Islet precursor cell (in vitro differentiated cells): ENCODE data around the gene TSGA10IP.
A peak's percentile ranks its signal among the peaks of the same experiment; 100 is the strongest.

ENCODE experiments used
- DNase-seq: peaks from one replicate; pipeline ENCODE4 v3.0.0-alpha.2; 2018

TSGA10IP gene

GRCh38 chr11:65945430-65945911 lies at the start of gene TSGA10IP:
Gene TSGA10IP (plus strand): TSS chr11:65945480. CDS start chr11:65945676, 196 bp downstream.
- no peak for DNase-seq

GRCh38 chr11:65895482-65895981 lies 49.7 kb upstream of the TSGA10IP start:
- no peak for DNase-seq

GRCh38 chr11:65896034-65896999 lies 49.0 kb upstream of the TSGA10IP start:
- DNase-seq: no peak

DNA sequence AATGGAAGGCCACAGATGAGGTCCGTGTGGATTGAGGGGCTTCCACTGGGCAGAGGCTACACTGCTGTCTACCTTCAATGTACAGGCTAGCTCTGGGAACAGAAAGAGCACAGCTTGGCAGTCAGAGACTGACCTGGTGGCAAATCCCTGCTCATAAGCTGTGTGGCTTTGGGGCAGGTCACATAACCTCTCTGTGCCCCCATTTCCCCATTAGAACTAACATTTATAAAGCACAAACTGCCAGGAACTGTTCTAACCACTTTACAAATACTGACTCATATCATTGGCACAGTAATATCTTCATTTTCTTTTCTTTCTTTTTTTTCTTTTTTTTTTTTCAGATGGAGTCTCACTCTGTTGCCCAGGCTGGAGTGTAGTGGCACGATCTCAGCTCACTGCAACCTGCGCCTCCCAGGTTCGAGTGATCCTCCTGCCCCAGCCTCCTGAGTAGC lies 48.2 kb upstream of the TSGA10IP start:
- DNase-seq: no peak

GRCh38 chr11:65898656-65899355 lies 46.5 kb upstream of the TSGA10IP start:
- DNase-seq: no peak

DNA sequence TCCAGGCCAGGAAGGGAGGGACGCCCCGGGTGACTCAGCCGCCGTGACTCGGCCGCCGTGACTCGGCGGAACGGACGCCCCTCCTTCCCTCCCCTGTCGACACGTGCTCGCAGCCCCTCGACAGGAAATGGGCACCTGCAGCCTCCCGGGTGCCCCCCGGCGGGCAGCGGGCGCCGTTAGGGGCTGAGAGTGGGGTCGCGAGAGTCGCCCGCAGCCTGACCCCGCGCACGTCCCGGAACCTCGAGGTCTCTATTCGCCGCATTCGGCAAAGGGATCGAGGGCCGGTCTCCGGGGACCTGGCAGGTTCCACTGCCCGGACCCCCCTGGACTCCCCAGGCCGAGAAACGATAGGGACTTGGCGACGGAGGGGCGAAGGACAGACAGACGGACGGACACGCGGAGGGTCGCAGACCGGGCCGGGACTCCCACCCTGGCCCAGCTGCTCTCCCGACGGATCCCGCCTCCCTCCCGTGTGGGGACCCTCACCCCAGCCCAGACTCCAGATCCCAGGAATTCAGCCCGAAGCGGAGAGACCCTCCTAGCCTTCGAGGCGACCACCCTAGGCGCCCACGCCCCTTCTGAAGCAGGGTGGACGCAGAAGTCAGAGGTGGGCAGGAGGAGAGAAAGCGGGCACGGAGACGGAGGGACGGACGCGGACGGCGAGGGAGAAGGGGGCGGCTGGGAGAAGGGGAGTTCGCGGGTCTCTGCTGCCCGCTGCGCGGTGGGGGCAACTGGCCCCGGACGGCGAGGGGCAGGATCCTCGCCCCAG lies 45.7 kb upstream of the TSGA10IP start:
- DNase-seq: peak; percentile 92

DNA sequence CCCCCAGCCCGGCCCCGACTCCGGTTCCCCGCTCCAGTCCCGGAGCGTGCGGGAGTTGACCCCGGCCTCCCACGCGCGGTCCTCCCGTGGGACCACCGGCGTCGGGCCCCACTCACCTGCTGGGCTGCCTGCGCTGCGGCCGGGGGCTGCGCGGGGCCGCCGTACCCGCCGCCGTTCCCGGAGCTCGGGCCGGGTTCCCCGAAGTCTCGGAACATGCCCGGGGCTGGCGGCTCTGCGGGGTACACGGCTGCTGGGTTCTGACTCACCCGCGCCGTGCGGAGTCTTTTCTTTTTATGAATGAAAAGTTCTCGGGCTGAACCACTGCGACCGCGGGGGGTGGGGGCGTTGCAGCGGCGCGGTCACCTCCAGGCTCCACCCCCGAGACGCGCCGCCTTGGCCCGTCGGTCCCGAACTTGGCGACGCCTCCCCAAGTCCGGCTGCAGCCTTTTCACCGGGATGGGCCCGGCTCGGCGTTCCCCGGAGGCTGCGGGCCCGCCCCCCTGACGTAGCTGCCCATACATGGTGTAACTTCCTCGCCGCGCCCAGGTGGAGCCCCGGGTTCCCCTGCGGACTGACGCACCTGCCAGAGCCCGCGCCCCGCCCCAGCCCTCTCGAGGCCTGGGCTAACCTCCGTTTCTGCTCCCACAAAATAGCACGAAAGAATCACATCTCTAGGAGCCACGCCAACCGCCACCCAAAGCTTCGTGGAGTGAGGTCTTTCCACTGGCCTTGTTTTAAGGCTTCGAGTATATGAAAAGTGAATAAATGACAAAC lies 45.0 kb upstream of the TSGA10IP start, which contains the start of gene FOSL1:
TSS of gene FOSL1 (minus strand) at position 264 of the 774 bp plus-strand sequence. CDS start at position 215, 49 bp downstream.
- peak; percentile 97 for DNase-seq

- no peak for DNase-seq
Observed at GRCh38 chr11:65900899-65901180, 44.4 kb upstream of the TSGA10IP start.

- peak; percentile 96 for DNase-seq
Observed at GRCh38 chr11:65903068-65903481, 42.2 kb upstream of the TSGA10IP start.

DNA sequence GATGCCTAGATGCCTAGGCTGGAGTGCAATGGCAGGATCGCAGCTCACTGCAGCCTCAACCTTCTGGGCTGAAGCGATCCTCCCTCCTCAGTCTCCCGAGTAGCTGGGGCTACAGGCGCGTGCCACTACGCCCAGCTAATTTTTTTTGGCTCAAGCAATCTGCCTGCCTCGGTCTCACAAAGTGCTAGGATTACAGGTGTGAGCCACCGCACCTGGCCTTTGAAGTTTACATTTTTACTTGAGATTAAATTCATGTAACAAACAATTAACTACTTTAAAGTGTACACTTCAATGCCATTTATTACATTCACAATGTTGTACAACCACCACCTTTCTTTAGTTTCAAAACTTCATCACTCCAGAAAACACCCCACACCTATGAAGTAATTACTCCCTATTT lies 41.6 kb upstream of the TSGA10IP start:
- DNase-seq: no peak

GRCh38 chr11:65906602-65907001 lies 38.7 kb upstream of the TSGA10IP start:
- no peak for DNase-seq

DNA sequence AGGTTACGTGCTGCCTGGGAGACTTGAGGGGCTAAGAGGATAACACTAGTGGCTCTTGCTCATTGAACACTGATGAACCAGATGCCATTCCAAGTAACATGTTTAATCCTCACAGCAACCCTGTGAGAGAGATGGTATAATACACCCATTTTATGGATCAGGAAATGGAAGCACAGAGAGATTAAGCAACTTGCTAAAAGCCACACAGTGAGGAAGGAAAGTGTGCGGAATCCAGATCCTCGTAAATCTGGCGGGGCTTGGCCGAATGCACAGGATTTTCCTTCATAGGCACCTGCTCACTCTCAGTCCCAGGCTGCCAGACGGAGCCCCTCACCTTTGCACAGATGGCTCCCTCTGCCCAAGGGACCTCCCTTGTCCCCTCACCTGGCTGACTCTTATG lies 37.4 kb upstream of the TSGA10IP start:
- no peak for DNase-seq

- DNase-seq: peak; percentile 77
Observed at GRCh38 chr11:65911682-65912568, 33.4 kb upstream of the TSGA10IP start.

GRCh38 chr11:65912845-65913244 lies 32.4 kb upstream of the TSGA10IP start:
- no peak for DNase-seq

DNA sequence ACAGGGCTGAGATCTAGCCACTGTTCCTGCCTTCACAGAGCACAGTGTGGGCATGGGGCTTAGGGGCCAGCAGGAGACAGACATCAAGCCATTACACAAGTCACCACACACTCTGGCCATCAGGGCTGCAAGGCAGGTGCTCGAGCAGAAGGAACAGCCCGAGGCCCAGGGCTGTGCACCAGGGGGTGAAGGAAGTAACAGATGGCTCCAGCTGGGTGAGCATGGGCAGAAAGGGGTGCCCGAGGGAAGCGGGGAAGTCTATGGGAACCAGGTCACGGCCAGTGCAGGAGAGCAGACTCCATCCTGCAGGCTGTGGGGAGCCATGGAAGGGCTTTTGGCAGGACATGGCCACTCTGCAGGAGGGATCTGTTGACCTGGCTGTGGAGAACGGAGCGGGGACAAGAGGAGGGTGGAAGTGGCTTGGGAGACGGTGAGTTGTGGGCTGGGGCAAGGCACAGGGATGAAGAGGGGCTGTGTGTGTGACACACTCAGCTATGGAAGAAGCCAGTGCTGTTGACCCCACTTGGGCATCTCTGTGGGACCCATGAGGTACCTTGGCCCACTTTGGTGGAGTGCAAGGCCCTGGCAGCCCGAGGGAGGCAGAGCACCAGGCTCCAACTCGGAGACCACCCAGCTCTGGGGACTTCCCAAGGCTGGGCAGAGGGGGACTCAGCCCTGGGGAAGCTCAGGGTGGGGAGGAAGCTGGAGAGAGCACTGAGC lies 30.0 kb upstream of the TSGA10IP start:
- no peak for DNase-seq

DNA sequence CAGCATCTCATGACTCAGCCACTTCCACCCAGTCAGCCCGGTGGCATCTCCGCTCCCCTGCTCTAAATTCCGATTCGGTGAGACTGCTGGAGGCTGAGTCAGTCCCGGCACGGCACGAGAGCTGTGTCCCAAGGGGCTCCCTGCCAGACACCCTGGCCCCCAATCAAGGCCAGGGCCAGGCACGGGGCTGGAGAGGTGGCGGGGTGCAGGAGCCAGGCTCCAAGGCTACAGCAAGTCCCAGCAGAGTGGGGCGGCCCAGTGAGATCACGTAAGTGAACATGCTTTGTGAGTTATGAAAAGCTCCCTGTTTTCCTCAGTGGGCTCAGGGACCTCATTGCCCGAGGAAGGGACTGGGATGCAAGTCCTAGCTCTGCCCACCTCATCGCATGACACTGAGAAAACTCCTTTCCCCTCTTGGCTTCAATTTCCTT lies 29.4 kb upstream of the TSGA10IP start:
- peak; percentile 98 for DNase-seq

GRCh38 chr11:65916391-65916790 lies 28.9 kb upstream of the TSGA10IP start:
- no peak for DNase-seq

- no peak for DNase-seq
Observed at GRCh38 chr11:65917077-65917433, 28.2 kb upstream of the TSGA10IP start.

DNA sequence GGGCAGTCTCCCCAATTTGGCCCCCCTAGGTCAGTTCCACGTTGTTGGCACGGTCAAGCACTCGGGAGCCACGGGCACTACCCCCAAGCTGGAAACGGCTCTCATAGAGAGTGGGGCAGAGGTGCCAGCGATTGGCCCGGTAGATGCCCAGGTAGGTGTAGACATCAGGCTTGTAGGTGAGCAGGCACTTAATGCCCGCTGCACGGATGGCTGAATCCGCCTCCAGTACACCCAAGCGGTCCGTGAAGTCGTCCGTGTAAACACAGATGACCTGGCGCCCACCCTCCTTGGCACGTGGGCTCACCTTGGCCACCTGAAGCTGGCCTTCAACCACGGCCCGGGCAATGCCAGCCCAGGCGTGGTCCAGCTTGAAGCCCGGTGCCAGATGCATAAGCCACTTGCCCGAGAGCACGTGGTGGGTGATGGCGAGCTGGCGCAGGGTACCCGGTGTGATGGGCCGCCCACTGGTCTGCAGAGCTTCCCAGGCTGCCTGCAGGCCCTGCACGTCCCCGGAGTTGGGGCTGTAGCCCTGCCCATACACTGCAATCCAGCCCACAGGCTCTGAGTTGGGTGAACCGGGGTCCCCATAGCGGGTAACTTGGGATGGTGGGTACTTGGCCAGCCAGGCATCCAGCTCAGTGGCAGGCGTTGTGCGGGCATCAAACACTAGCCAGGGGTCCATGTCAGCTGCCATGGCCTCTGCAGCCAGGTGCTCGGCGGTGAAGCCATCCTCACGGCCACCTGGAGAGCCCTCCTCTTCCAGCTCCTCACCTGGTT lies 27.7 kb upstream of the TSGA10IP start:
- DNase-seq: no peak
